SU-DHL-6 (cell line): Measurements from ENCODE around the gene BMP4.

Experiments
- CTCF ChIP-seq: fragments of 200-600 bp; sonication (generic); IDR thresholded peaks from one replicate; pipeline ENCODE4 v1.5.1; 2017; ENCODE audit warnings: antibody characterized with exemption, mild to moderate bottlenecking, low read length, moderate library complexity; ENCODE audit not compliant: insufficient read depth, poor library complexity, severe bottlenecking
- EZH2phosphoT487 ChIP-seq: fragments of 200-600 bp; sonication (generic), shearing (Covaris generic); conservative IDR thresholded peaks from 2 replicates; pipeline ENCODE4 v1.6.1; 2018; ENCODE audit warnings: mild to moderate bottlenecking, antibody characterized with exemption, low read length, moderate library complexity, mixed read lengths

DNA sequence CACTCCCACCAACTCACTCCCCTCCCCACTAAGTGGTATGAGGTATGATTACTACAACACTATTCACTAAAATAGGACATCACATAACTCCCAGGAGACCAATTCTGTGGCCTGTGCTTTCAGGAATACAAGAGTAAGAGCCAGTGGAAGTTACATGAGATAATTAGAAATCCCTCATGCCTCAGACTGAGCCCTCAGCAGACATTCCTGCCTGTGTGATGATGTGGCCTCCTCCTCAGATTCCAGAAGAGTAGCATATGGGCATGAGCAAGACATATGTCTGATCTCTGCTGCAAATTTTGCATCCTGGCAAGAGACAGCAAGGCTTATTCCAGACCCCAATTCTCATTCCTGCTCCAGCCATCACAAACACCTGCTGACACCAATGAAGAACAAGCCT lies 46.0 kb upstream of the BMP4 start:
- TF ChIP-seq CTCF, result no peak
- no peak for TF ChIP-seq EZH2phosphoT487
